Stimulated activated CD4-positive, alpha-beta T cell treated with anti-CD3 and anti-CD28 coated beads, Interleukin-4, amount 100 ng/mL, for 1 hour (primary cell): ENCODE results near the gene PDZD8.

Experiments
- DNase-seq: peaks from one replicate; pipeline ENCODE4 v3.0.0-alpha.2; 2020

Gene PDZD8

GRCh38 chr10:117375360-117376178 is at the start of gene PDZD8:
PDZD8 (minus strand) TSS chr10:117375440; CDS start chr10:117375227, 213 bp downstream.
- peak; percentile 95 for DNase-seq

GRCh38 chr10:117424171-117424570 is 48.9 kb upstream of the PDZD8 start:
- DNase-seq, result no peak

- DNase-seq, result no peak
Measured at GRCh38 chr10:117421985-117422384, 46.7 kb upstream of the PDZD8 start.

- DNase-seq, result no peak
Measured at GRCh38 chr10:117420768-117421167, 45.5 kb upstream of the PDZD8 start.

- DNase-seq, result no peak
Measured at GRCh38 chr10:117419921-117420320, 44.7 kb upstream of the PDZD8 start.

- no peak for DNase-seq
Measured at GRCh38 chr10:117419159-117419558, 43.9 kb upstream of the PDZD8 start.

- no peak for DNase-seq
Measured at GRCh38 chr10:117418121-117418520, 42.9 kb upstream of the PDZD8 start.

- DNase-seq, result no peak
Measured at GRCh38 chr10:117417196-117417595, 42.0 kb upstream of the PDZD8 start.

- DNase-seq, result no peak
Measured at GRCh38 chr10:117413928-117414618, 38.8 kb upstream of the PDZD8 start.

- no peak for DNase-seq
Measured at GRCh38 chr10:117412469-117413010, 37.3 kb upstream of the PDZD8 start.

GRCh38 chr10:117411479-117412399 is 36.5 kb upstream of the PDZD8 start:
- DNase-seq, result no peak

- no peak for DNase-seq
Measured at GRCh38 chr10:117410557-117410956, 35.3 kb upstream of the PDZD8 start.

GRCh38 chr10:117409549-117410305 is 34.5 kb upstream of the PDZD8 start:
- no peak for DNase-seq

GRCh38 chr10:117408436-117409384 is 33.5 kb upstream of the PDZD8 start:
- DNase-seq, result no peak

GRCh38 chr10:117405730-117406129 is 30.5 kb upstream of the PDZD8 start:
- DNase-seq, result no peak

GRCh38 chr10:117400329-117400728 is 25.1 kb upstream of the PDZD8 start:
- DNase-seq, result no peak

GRCh38 chr10:117399341-117400196 is 24.3 kb upstream of the PDZD8 start:
- DNase-seq, result no peak

- no peak for DNase-seq
Measured at GRCh38 chr10:117398029-117398428, 22.8 kb upstream of the PDZD8 start.

GRCh38 chr10:117391436-117392205 is 16.4 kb upstream of the PDZD8 start:
- DNase-seq, result no peak
